ENCODE data around the gene DGAT2. TPM values are rescaled to one million over a fixed set of nuclear protein-coding genes. Genes with fewer than 3 reads are reported as not detected.

The DGAT2 gene
- total RNA-seq, 4 donors from 2014 or later: 67.7 to 663 (median 270) TPM

GRCh38 chr11:75725547-75726320, 42.8 kb upstream of the DGAT2 start:
- no peak for ATAC-seq (ENCODE audit: low FRiP score)
- DNase-seq (ENCODE audit: low spot score): no peak
- TF ChIP-seq CTCF (IDR thresholded peaks at IDR 0.05): no peak

GRCh38 chr11:75728992-75729391, 39.6 kb upstream of the DGAT2 start:
- no peak for DNase-seq (ENCODE audit: low spot score)
- ATAC-seq (ENCODE audit: low FRiP score): no peak
- no peak for TF ChIP-seq CTCF (IDR thresholded peaks at IDR 0.05)

GRCh38 chr11:75731095-75731494, 37.5 kb upstream of the DGAT2 start:
- ATAC-seq (ENCODE audit: low FRiP score) (no peak), DNase-seq (ENCODE audit: low spot score) (no peak)
- no peak for TF ChIP-seq CTCF (IDR thresholded peaks at IDR 0.05)

GRCh38 chr11:75733071-75733430, 35.5 kb upstream of the DGAT2 start:
- ATAC-seq (ENCODE audit: low FRiP score): no peak
- DNase-seq (ENCODE audit: low spot score): no peak
- TF ChIP-seq CTCF (IDR thresholded peaks at IDR 0.05): no peak

- peak; percentile 47 for ATAC-seq (ENCODE audit: low FRiP score)
- no peak for TF ChIP-seq CTCF (IDR thresholded peaks at IDR 0.05)
- DNase-seq (ENCODE audit: low spot score): no peak
Measured at GRCh38 chr11:75733431-75734107, 35.0 kb upstream of the DGAT2 start.

GRCh38 chr11:75734491-75735180, 33.9 kb upstream of the DGAT2 start:
- ATAC-seq (ENCODE audit: low FRiP score) (no peak), DNase-seq (ENCODE audit: low spot score) (no peak)
- no peak for TF ChIP-seq CTCF (IDR thresholded peaks at IDR 0.05)

Data from omental fat pad (tissue), 4 donors.